HEK293T (cell line): ENCODE measurements around the gene PIK3R1.

Experiments
- BHLHE40 ChIP-seq: fragments of 450-650 bp; IDR thresholded peaks from 2 replicates; pipeline ENCODE4 v1.6.1; 2016; ENCODE audit warnings: mild to moderate bottlenecking, moderate library complexity, borderline replicate concordance
- CTBP1 ChIP-seq: fragments of 450-650 bp; IDR thresholded peaks from 2 replicates; pipeline ENCODE4 v1.6.1; 2016; ENCODE audit warnings: borderline replicate concordance
- ELF4 ChIP-seq: fragments of 450-650 bp; IDR thresholded peaks from 2 replicates; pipeline ENCODE4 v1.6.1; 2017; ENCODE audit warnings: antibody characterized with exemption
- FOXK2 ChIP-seq: fragments of 450-650 bp; IDR thresholded peaks from 2 replicates; pipeline ENCODE4 v1.6.1; 2016; ENCODE audit warnings: mild to moderate bottlenecking
- FOXM1 ChIP-seq: fragments of 450-650 bp; IDR thresholded peaks from 2 replicates; pipeline ENCODE4 v1.6.1; 2017; ENCODE audit warnings: mild to moderate bottlenecking, borderline replicate concordance
- HDGF ChIP-seq: fragments of 450-650 bp; IDR thresholded peaks from 2 replicates; pipeline ENCODE4 v1.6.1; 2017; ENCODE audit warnings: antibody characterized with exemption, borderline replicate concordance
- L3MBTL2 ChIP-seq: fragments of 450-650 bp; conservative IDR thresholded peaks from 2 replicates; pipeline ENCODE4 v1.6.1; 2016; ENCODE audit warnings: mild to moderate bottlenecking
- LEF1 ChIP-seq: fragments of 450-650 bp; IDR thresholded peaks from 2 replicates; pipeline ENCODE4 v1.6.1; 2017; ENCODE audit warnings: mild to moderate bottlenecking, borderline replicate concordance
- SP1 ChIP-seq: fragments of 450-650 bp; IDR thresholded peaks from 2 replicates; pipeline ENCODE4 v1.6.1; 2017
- SUZ12 ChIP-seq: fragments of 450-650 bp; IDR thresholded peaks from 2 replicates; pipeline ENCODE4 v1.6.1; 2016; ENCODE audit warnings: mild to moderate bottlenecking
- ZNF384 ChIP-seq: fragments of 450-650 bp; IDR thresholded peaks from 2 replicates; pipeline ENCODE4 v1.6.1; 2016

DNA sequence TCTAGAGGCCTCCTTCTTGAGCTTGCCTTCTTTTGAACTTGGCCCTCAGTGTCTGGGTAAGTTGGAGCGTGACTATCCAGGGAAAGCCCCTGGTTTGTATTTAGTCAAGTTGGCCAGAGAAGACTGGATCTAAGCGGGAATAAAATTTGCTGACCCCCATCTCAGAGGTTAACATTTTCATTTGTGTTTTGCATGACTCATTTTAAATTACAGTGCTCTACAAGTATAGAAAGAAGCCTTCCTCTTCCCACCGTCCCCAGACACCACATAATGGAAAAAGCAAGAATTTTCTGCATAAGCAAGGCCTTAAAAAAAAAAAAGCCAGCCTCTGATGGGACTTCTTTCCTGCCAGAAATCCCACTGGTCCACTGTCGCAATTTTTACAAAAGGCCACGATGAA lies 27.2 kb downstream of the PIK3R1 start:
- TF ChIP-seq HDGF, result no peak
- TF ChIP-seq BHLHE40, result no peak
- no peak for TF ChIP-seq LEF1
- no peak for TF ChIP-seq SP1
- TF ChIP-seq FOXK2, result no peak
- no peak for TF ChIP-seq ELF4
- TF ChIP-seq FOXM1, result no peak
- TF ChIP-seq SUZ12, result no peak
- no peak for TF ChIP-seq CTBP1
- TF ChIP-seq L3MBTL2, result no peak
- no peak for TF ChIP-seq ZNF384
